Measurements from ENCODE around the gene TTC1. TPM values are rescaled to one million over a fixed set of nuclear protein-coding genes. Genes with fewer than 3 reads are reported as not detected.
A peak's percentile ranks its signal among the peaks of the same experiment; 100 is the strongest.
"Not testable (repeated sequence)": the region's sequence is repeated elsewhere in the genome, so short reads cannot be mapped to it uniquely, and the experiment has no call there.

The TTC1 gene
- total RNA-seq, 2 experiments from 2014 or later = 32.6 to 35.1 TPM

DNA sequence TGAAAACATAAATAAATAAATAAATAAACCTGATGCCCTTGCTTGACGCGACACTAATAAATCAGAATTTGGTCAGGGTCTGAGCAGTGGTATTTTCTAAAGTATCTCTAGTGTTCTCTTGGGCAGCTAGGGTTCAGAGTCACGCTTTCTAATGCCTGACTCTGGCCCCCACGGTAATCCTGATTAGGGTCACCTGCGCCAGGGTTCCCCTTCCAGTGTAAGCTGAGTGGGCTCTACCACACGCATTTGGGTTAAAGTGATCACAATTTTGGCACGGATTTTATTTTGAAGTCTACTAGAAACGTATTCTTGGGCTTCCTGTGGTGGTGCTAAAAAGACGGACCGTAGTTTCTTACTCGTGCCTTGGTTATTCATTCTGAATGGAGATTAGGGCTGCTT is 651 bp downstream of the TTC1 start:
- Histone ChIP-seq H3K9me2 (ENCODE audit: insufficient read depth, low read length) (no peaks in the 10 kb centered on the region), H2AFZ (ENCODE audit: low read length) (peak overlapping the region; percentile 84; the same call in 1 of the 2 replicates), H3K4me2 (ENCODE audit: low read length) (peak overlapping the region; percentile 95), H3K36me3 (ENCODE audit: insufficient read depth, low read length) (peaks cover 39% of the 10 kb centered on the region), H4K20me1 (ENCODE audit: insufficient read depth, low read length) (no peaks in the 10 kb centered on the region), H3K4me3 (ENCODE audit: low read depth, low read length, poor library complexity, severe bottlenecking) (peak overlapping the region; percentile 88), H3K79me2 (ENCODE audit: insufficient read depth, low read depth, low read length) (peaks cover 32% of the 10 kb centered on the region), H3K27ac (ENCODE audit: low read depth, low read length, poor library complexity, severe bottlenecking) (no peak overlapping the region), H3K9me3 (ENCODE audit: low read length) (no peaks in the 10 kb centered on the region), H3K4me1 (ENCODE audit: insufficient read depth, low read length, poor library complexity, severe bottlenecking) (peaks cover 14% of the 10 kb centered on the region)
- peak; percentile 3 for DNase-seq (ENCODE audit: low spot score)
- ChIA-PET CTCF (ENCODE audit: unreplicated experiment) (interaction anchor here (0.6 kb wide), 1 partner anchor 49 kb away, joined by 6 read pairs; no protein-coding TSS in a partner anchor), POLR2A (interaction anchor here (0.5 to 1.7 kb wide), 9 partner anchors 10 to 850 kb away, joined by 3 to 13 read pairs (median 3); no protein-coding TSS in a partner anchor)
- intact Hi-C loops (cut with micrococcal nuclease; ENCODE audit: unreplicated experiment) = no loop called here
- TF ChIP-seq CTCF (conservative IDR thresholded peaks at IDR 0.05; ENCODE audit: low read length) (no peak), EZH2phosphoT487 (IDR thresholded peaks at IDR 0.05; ENCODE audit: borderline replicate concordance, low read depth, low read length) (no peak)
- BruUV-seq (replicated peaks) = no TSS peak

- no TSS peak for BruUV-seq (replicated peaks)
- no peak overlapping the region for H3K4me3 ChIP-seq (ENCODE audit: low read depth, low read length, poor library complexity, severe bottlenecking)
- ChIA-PET POLR2A (interaction anchor here (0.5 kb wide), 1 partner anchor 69 kb away, joined by 8 read pairs; no protein-coding TSS in a partner anchor), CTCF (ENCODE audit: unreplicated experiment) (interaction anchor here (0.6 to 1.1 kb wide), 2 partner anchors 10 to 272 kb away, joined by 4 read pairs; no protein-coding TSS in a partner anchor)
- H3K9me3 ChIP-seq (ENCODE audit: low read length) = no peaks in the 10 kb centered on the region
- TF ChIP-seq CTCF (conservative IDR thresholded peaks at IDR 0.05; ENCODE audit: low read length) (no peak), EZH2phosphoT487 (IDR thresholded peaks at IDR 0.05; ENCODE audit: borderline replicate concordance, low read depth, low read length) (no peak)
- no peak overlapping the region for H3K27ac ChIP-seq (ENCODE audit: low read depth, low read length, poor library complexity, severe bottlenecking)
- no peaks in the 10 kb centered on the region for H3K9me2 ChIP-seq (ENCODE audit: insufficient read depth, low read length)
- peak overlapping the region; percentile 2; the same call in 1 of the 2 replicates for H3K4me2 ChIP-seq (ENCODE audit: low read length)
- peaks cover 52% of the 10 kb centered on the region for H3K36me3 ChIP-seq (ENCODE audit: insufficient read depth, low read length)
- H3K4me1 ChIP-seq (ENCODE audit: insufficient read depth, low read length, poor library complexity, severe bottlenecking) = peaks cover 14% of the 10 kb centered on the region
- no peak overlapping the region for H2AFZ ChIP-seq (ENCODE audit: low read length)
- no peak for DNase-seq (ENCODE audit: low spot score)
- H4K20me1 ChIP-seq (ENCODE audit: insufficient read depth, low read length) = no peaks in the 10 kb centered on the region
- intact Hi-C loops (cut with micrococcal nuclease; ENCODE audit: unreplicated experiment) = no loop called here
- H3K79me2 ChIP-seq (ENCODE audit: insufficient read depth, low read depth, low read length) = peaks cover 32% of the 10 kb centered on the region
Observed at GRCh38 chr5:160011471-160011870, 2.5 kb downstream of the TTC1 start.

DNA sequence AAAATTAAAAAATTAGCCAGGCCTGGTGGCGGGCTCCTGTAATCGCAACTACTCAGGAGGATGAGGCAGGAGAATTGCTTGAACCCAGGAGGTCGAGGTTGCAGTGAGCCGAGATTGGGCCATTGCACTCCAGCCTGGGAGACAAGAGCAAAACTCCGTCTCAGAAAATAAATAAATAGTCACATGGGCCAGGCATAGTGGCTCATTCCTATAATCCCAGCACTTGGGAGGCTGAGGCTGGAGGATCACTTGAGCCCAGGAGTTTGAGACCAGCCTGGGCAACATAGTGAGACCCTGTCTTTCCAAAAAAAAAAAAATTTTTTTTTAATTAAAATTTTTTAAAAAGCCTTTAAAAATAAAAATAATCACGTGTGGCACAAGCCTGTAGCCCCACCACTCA is 5.3 kb downstream of the TTC1 start:
- intact Hi-C loops (cut with micrococcal nuclease; ENCODE audit: unreplicated experiment); H3K4me2 ChIP-seq (ENCODE audit: low read length); H2AFZ ChIP-seq (ENCODE audit: low read length); H3K9me3 ChIP-seq (ENCODE audit: low read length); DNase-seq (ENCODE audit: low spot score); H3K4me3 ChIP-seq (ENCODE audit: low read depth, low read length, poor library complexity, severe bottlenecking); BruUV-seq (replicated peaks); CTCF ChIA-PET (ENCODE audit: unreplicated experiment); POLR2A ChIA-PET; H3K27ac ChIP-seq (ENCODE audit: low read depth, low read length, poor library complexity, severe bottlenecking); H3K9me2 ChIP-seq (ENCODE audit: insufficient read depth, low read length); H4K20me1 ChIP-seq (ENCODE audit: insufficient read depth, low read length): not testable (repeated sequence)
- Histone ChIP-seq H3K79me2 (ENCODE audit: insufficient read depth, low read depth, low read length) (peaks cover 30% of the 10 kb centered on the region), H3K4me1 (ENCODE audit: insufficient read depth, low read length, poor library complexity, severe bottlenecking) (peaks cover 14% of the 10 kb centered on the region), H3K36me3 (ENCODE audit: insufficient read depth, low read length) (peaks cover 79% of the 10 kb centered on the region)

All from OCI-LY7 (cell line).